DOHH2 (cell line): ENCODE results near the gene LRP2.

Experiments used
- H3F3A ChIP-seq: fragments of 200-600 bp; sonication (generic), shearing (Covaris generic); 2 replicates; pipeline ENCODE4 v1.6.0; 2016; ENCODE audit warnings: antibody characterized with exemption, mild to moderate bottlenecking; ENCODE audit not compliant: control insufficient read depth, insufficient read depth
- H3K27ac ChIP-seq: fragments of 200-600 bp; sonication (generic); 2 replicates; pipeline ENCODE4 v1.5.1; 2014; ENCODE audit warnings: low read depth, mild to moderate bottlenecking, low read length, moderate library complexity
- H3K27me3 ChIP-seq: fragments of 200-600 bp; sonication (generic); 2 replicates; pipeline ENCODE4 v1.6.1; 2014; ENCODE audit warnings: mild to moderate bottlenecking, low read length, mixed read lengths; ENCODE audit not compliant: control insufficient read depth
- H3K36me3 ChIP-seq: fragments of 200-600 bp; sonication (generic); 2 replicates; pipeline ENCODE4 v1.6.1; 2014; ENCODE audit warnings: mild to moderate bottlenecking, low read length, moderate library complexity, mixed read lengths; ENCODE audit not compliant: control insufficient read depth
- H3K4me1 ChIP-seq: fragments of 200-600 bp; sonication (generic); 2 replicates; pipeline ENCODE4 v1.6.1; 2014; ENCODE audit warnings: mild to moderate bottlenecking, low read length, mixed read lengths; ENCODE audit not compliant: control insufficient read depth
- H3K4me2 ChIP-seq: fragments of 200-600 bp; sonication (generic); 2 replicates; pipeline ENCODE4 v1.6.0; 2014; ENCODE audit warnings: mild to moderate bottlenecking, low read length, moderate library complexity
- H3K4me3 ChIP-seq: fragments of 200-600 bp; sonication (generic); 2 replicates; pipeline ENCODE4 v1.5.1; 2014; ENCODE audit warnings: mild to moderate bottlenecking, low read length, mixed read lengths
- H3K79me2 ChIP-seq: fragments of 200-600 bp; sonication (generic); 2 replicates; pipeline ENCODE4 v1.6.1; 2014; ENCODE audit warnings: mild to moderate bottlenecking, low read length, mixed read lengths; ENCODE audit not compliant: control insufficient read depth
- H3K9me2 ChIP-seq: fragments of 200-600 bp; sonication (generic); replicated peaks from 2 replicates; pipeline ENCODE4 v1.6.1; 2014; ENCODE audit warnings: mild to moderate bottlenecking, low read length, mixed read lengths; ENCODE audit not compliant: control insufficient read depth
- H3K9me3 ChIP-seq: fragments of 200-600 bp; sonication (generic); 2 replicates; pipeline ENCODE4 v1.6.1; 2014; ENCODE audit warnings: antibody characterized with exemption, low read length, mixed read lengths; ENCODE audit not compliant: control insufficient read depth, insufficient read depth
- H4K20me1 ChIP-seq: fragments of 200-600 bp; sonication (generic); 2 replicates; pipeline ENCODE4 v1.6.0; 2014; ENCODE audit warnings: low read depth, mild to moderate bottlenecking, antibody characterized with exemption, low read length, moderate library complexity; ENCODE audit not compliant: control insufficient read depth, insufficient read depth
- EZH2phosphoT487 ChIP-seq: fragments of 200-600 bp; sonication (generic); IDR thresholded peaks from 2 replicates; pipeline ENCODE4 v1.6.1; 2017; ENCODE audit warnings: borderline replicate concordance, mild to moderate bottlenecking, antibody characterized with exemption, low read length, moderate library complexity, mixed read lengths
- TF ChIP-seq, protein P1 (sequence below): fragments of 200-600 bp; sonication (generic); IDR thresholded peaks from one replicate; pipeline ENCODE4 v1.5.1; 2014; ENCODE audit warnings: antibody characterized with exemption, mild to moderate bottlenecking, low read depth, low read length; ENCODE audit not compliant: poor library complexity, severe bottlenecking

The LRP2 gene

DNA sequence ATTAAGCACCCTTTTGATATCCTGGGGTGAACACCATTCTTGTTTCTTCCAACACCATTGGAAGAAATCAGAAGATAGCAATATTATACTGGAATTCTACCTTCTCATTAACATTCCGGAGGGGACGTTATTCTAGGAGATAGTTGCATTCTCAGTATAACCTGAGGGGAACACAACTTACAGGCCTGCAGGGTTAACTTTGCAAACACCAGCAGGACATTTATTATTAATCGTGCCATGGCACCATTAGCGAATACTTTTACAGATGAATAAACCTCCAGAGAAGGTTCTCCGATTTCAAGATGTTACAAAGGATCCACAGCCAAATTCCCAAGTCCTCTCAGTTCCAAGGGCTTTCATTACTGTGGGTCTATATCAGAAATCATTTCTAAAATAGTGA lies 184.0 kb downstream of the LRP2 start:
- H3K9me3 ChIP-seq: no peaks in the 10 kb centered on the region
- TF ChIP-seq, protein P1, sequence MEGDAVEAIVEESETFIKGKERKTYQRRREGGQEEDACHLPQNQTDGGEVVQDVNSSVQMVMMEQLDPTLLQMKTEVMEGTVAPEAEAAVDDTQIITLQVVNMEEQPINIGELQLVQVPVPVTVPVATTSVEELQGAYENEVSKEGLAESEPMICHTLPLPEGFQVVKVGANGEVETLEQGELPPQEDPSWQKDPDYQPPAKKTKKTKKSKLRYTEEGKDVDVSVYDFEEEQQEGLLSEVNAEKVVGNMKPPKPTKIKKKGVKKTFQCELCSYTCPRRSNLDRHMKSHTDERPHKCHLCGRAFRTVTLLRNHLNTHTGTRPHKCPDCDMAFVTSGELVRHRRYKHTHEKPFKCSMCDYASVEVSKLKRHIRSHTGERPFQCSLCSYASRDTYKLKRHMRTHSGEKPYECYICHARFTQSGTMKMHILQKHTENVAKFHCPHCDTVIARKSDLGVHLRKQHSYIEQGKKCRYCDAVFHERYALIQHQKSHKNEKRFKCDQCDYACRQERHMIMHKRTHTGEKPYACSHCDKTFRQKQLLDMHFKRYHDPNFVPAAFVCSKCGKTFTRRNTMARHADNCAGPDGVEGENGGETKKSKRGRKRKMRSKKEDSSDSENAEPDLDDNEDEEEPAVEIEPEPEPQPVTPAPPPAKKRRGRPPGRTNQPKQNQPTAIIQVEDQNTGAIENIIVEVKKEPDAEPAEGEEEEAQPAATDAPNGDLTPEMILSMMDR: no peak
- no peak for TF ChIP-seq EZH2phosphoT487
- H4K20me1 ChIP-seq: no peaks in the 10 kb centered on the region
- H3F3A ChIP-seq: no peaks in the 10 kb centered on the region
- no peak overlapping the region for H3K4me2 ChIP-seq
- no peaks in the 10 kb centered on the region for H3K9me2 ChIP-seq
- H3K27ac ChIP-seq: no peak overlapping the region
- H3K4me1 ChIP-seq: no peaks in the 10 kb centered on the region
- H3K79me2 ChIP-seq: no peaks in the 10 kb centered on the region
- no peaks in the 10 kb centered on the region; the same call in 1 of the 2 replicates for H3K27me3 ChIP-seq
- no peak overlapping the region for H3K4me3 ChIP-seq
- H3K36me3 ChIP-seq: no peaks in the 10 kb centered on the region

DNA sequence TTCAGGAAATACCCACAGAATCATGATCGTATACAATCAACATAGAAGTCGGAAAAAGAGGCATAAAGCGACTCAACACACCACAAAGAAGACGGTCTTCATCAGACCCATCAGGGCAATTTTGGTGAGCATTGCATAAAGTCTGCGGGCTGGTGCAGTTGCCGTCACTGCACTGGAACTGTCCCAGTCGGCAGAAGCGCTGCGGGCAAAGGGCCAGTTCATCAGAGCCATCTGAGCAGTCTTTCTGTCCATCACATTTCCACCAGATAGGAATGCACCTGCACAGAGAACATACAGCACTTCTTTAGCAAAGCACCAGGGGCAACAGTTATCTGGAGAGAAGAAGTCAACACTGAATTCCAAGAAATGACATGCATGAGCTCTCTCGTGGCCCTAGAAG lies 187.2 kb downstream of the LRP2 start:
- Histone ChIP-seq H3K79me2 (no peaks in the 10 kb centered on the region), H3K27ac (no peak overlapping the region), H3K9me3 (no peaks in the 10 kb centered on the region), H3K4me2 (no peak overlapping the region), H3K4me3 (no peak overlapping the region), H3F3A (no peaks in the 10 kb centered on the region), H3K36me3 (no peaks in the 10 kb centered on the region), H3K4me1 (no peaks in the 10 kb centered on the region), H3K27me3 (no peaks in the 10 kb centered on the region), H4K20me1 (no peaks in the 10 kb centered on the region), H3K9me2 (no peaks in the 10 kb centered on the region)
- TF ChIP-seq EZH2phosphoT487: no peak
- TF ChIP-seq, protein P1: no peak

DNA sequence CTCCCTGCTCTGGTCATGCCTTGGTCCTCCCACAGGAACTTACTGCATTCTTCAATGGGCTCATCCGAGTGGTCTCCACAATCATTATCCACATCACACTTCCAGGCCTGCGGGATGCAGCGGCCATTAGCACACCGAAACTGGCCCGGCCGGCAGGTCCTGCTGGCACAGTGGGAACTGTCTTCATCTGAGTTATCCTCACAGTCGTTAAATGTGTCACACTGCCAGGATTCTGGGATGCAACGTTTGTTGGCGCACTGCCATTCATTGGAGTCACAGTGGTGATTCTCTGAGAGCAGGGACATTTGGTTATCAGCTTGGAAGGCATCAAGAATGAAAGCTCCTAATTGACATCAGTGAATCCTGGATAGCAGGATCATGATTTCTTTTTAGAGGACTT lies 188.5 kb downstream of the LRP2 start:
- Histone ChIP-seq H3K4me2 (no peak overlapping the region), H3K27me3 (no peaks in the 10 kb centered on the region), H3K36me3 (no peaks in the 10 kb centered on the region), H3K27ac (no peak overlapping the region), H3K9me2 (no peaks in the 10 kb centered on the region), H3K4me1 (no peaks in the 10 kb centered on the region), H3K9me3 (no peaks in the 10 kb centered on the region), H3K4me3 (no peak overlapping the region), H3K79me2 (no peaks in the 10 kb centered on the region), H4K20me1 (no peaks in the 10 kb centered on the region), H3F3A (no peaks in the 10 kb centered on the region)
- TF ChIP-seq, protein P1: no peak
- no peak for TF ChIP-seq EZH2phosphoT487

DNA sequence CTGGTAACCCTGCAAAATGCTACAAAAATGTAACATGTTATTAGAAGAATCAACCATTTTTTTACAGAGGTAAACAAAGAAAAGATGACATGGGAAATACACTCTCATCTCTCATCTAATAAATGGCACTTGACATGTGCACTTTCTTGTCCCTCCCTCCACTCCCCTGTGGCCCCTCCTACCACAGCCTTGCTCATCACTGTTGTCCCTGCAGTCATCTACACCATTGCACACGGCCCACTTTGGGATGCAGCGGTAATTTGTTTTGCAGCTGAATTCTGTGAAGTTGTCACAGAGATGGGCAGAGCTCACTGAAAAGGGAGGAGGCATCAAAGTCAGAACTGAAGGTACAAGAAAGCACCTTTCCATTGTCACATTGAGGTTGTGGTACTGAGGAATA lies 189.4 kb downstream of the LRP2 start:
- no peaks in the 10 kb centered on the region for H3K36me3 ChIP-seq
- no peaks in the 10 kb centered on the region for H3F3A ChIP-seq
- H3K27me3 ChIP-seq: no peaks in the 10 kb centered on the region
- H3K9me2 ChIP-seq: no peaks in the 10 kb centered on the region
- TF ChIP-seq, protein P1: no peak
- no peak for TF ChIP-seq EZH2phosphoT487
- no peaks in the 10 kb centered on the region for H4K20me1 ChIP-seq
- no peak overlapping the region for H3K4me3 ChIP-seq
- H3K27ac ChIP-seq: no peak overlapping the region
- H3K9me3 ChIP-seq: no peaks in the 10 kb centered on the region
- no peaks in the 10 kb centered on the region for H3K4me1 ChIP-seq
- H3K79me2 ChIP-seq: no peaks in the 10 kb centered on the region
- H3K4me2 ChIP-seq: no peak overlapping the region
